ENCODE results near the gene ITPK1.

Gene ITPK1

DNA sequence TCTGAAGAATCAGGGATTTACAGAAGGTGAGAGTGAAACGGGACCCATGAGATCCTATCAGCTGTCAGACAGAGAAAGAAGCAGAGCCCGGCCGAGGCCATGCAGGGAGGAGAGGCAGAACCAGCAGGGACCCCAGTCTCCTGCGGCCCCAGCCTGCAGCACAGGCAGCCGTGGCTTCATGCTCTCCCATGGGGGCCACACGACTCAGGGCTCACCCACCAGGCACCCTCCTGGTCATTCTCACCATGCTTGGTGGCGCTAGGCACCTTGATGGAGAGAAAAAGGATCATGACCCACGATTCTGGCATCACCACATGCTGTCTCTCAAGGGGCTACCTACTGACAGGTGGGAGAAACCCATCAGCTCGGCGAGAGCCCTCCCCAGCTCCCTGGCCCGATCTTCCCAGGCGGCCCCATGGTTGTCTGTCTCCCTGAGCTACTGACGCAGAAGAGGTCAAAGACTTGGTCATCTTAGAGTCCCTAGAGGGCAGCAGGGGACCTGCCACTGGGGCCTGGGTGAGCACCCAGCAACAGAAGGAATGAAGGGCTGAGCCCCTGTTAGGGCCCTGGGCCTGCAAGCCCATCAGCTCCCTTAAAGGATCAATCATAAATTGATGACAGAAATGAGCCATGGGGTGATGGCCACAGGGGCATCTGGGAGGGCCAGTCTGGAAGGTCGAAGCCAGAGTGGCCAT, 58.0 kb downstream of the ITPK1 start:
- DNase-seq: no peak

DNA sequence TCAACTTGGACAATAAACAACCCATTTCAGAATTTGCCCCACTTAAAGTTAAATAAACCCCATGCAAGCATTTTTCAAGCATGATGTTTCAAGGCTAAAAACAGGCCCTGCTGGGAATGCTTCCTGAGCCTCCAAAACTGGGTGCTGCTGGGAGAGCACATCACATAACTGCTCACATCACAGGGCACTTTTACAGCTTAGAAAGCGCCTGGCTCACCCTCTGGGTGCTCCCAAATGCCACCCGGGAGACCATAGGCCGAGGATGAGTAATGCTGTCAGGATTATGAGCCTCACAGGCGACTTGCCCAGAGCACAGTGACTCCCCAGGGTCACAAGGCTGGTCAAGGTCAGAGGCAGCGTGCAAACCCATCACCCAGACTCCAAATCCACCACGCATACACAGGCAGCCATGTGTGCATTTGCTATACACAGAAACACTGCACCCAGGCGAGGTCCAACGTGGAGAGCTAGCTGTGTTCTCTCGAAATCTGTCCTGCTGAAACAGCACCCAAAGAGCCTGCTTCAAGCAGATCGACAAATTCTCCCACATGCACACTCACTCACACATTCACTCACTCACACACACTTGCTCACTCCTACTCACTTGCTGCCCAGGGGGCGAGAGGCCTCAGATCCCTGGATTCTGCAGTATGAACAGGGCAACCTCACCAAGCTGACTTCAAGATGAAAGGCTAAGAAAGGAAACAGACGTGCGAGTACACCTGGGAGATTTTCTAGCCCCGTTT, 58.7 kb downstream of the ITPK1 start:
- no peak for DNase-seq

DNA sequence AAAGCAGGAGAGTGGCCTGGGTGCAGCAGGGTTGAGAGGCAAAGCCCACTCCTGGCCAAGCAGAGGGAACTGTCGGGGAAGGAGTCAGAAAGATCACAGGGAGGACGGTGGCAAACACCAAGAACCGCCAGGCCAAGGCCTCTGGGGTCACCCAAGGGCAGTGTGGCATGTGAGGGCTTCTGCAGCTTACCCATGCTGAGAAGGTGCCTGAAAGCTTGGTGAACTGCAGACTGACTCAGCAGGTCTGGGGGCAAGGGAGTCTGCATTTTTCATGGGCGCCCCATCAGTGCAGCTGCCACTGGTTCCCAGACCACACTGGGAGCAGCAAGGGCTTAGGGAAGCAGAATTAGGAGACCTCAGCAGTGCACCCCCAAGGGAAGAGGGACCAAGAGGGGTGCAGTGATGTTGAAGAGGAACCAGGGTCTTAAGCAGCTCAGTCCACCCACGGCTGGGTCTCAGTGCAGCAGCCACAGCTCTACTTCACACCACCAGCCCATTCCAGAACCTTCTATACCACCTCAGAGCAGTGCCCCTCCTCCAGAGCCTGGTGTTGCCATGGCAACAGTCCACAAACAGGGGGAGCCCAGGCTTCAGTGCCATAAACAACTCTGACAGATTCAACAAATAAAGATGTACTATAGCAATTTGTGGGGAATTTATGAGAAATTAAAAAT, 59.4 kb downstream of the ITPK1 start:
- DNase-seq: no peak

DNA sequence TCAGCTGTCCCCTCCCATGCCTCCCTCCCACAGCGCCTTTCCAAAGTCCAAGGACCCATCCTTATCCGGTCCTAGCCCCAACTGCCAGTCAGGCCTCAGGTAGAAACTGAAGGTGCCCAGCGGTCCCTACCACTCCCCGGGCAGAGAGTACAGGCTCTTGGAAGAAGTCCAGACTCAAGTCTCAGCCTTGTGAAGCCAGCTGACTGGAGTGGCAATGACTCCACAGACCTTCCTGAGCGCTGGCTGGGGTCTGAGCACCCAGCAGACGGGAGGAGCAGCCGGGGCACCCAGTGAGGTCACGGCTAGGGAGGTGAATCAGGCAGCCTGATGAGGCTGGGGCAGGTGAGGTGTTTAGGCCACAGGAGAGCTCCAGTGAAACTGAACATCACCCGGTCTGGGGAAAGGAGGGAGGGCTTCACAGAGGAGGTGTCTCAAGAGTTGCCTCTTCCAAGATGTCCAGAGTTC, 60.0 kb downstream of the ITPK1 start:
- no peak for DNase-seq

GRCh38 chr14:93054876-93055275, 60.8 kb downstream of the ITPK1 start:
- DNase-seq: no peak

- DNase-seq: no peak
Observed at GRCh38 chr14:93054006-93054405, 61.7 kb downstream of the ITPK1 start.

GRCh38 chr14:93051600-93052546, 63.9 kb downstream of the ITPK1 start:
- no peak for DNase-seq

DNA sequence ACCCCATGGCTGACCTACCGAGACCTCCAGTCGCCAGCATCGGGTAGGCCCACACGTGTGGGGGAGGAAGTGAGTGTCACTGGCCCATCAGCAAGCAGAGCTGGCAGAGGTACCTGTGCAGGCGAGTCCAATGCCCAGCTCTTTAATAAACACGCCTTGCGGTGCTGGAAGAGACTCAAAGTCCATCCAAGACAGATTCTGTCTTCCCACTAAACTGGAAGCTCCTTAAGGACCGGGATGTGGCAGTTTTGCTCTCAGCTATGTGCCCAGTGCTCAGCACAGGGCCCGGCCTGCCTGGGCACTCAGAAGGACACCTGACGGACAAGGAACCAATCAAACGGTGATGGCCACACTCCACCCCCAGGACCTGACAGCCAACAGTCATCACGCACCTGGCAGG, 65.0 kb downstream of the ITPK1 start:
- no peak for DNase-seq

GRCh38 chr14:93049867-93050331, 65.8 kb downstream of the ITPK1 start:
- no peak for DNase-seq

- DNase-seq: no peak
Observed at GRCh38 chr14:93049315-93049714, 66.4 kb downstream of the ITPK1 start.

DNA sequence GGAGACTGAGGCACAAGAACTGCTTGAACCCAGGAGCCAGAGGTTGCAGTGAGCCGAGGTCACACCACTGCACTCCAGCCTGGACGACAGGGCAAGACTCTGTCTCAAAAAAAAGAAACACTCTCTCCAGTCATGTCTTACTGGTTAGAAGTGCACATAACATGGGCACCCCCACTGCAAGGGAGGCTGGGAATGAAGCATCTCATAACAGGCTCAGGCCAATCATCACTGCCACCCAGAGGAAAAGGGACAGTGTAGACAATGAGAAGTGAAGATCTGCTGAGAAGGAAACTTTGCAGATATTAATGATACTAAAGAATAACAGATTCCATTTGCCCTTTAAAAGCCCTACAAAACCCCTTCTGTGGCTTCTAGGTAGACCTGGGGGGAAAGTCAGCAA, 66.9 kb downstream of the ITPK1 start:
- no peak for DNase-seq

DNA sequence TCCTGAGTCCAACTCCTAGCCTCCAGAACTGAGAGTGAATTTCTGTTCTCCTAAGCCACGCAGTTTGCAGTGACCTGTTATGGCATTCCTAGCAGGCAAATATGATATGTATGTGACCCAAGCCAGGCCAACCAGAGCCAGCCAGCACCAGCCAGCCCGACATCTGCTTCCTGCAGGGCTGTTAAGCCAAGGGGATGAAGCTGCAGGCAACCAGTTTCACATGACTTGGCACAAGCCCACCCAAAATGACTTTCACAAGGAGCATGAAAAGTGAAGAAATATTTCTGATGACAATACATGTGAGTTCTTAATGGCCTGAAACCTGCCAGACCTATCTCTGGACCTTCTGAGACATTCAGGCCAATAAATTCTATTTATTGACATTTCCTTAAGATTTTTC, 68.1 kb downstream of the ITPK1 start:
- no peak for DNase-seq

- DNase-seq: no peak
Observed at GRCh38 chr14:93047157-93047556, 68.6 kb downstream of the ITPK1 start.

- no peak for DNase-seq
Observed at GRCh38 chr14:93046705-93047050, 69.0 kb downstream of the ITPK1 start.

DNA sequence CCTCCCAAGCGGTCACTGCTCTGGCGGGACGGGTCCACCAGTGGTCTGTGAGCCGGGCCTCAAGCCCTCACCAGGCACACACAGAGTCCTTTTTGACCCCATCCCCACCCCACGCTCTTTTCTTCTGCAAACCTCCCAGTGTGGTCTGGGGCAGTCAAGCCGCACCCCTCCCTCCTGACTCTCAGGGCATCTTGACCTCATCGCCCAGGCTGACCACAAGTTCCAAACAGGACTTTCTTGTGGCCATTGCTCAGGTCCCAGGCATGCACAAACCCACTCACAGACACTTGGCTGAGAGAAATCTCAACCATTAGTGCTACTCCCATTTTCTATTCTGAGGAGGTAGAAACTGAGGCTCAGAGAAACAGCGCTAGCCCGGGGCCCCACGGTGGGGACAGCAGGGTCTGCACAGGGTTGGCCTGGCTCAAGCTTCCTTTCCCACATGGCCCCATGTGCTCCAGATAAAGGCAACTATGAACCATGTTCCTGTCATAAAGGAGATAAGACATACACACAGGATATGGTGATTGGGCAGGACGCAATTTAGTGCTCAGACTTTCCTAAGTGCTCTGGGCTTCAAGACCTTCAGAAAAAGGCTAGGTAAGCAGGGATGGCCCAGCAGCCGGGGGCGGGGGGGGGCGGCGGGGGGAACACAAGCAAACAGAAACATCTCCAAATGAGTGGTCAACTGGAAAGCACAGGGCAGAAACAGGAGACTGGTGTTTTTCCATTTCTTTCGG, 69.6 kb downstream of the ITPK1 start:
- no peak for DNase-seq

- DNase-seq: no peak
Observed at GRCh38 chr14:93045211-93045674, 70.5 kb downstream of the ITPK1 start.

DNA sequence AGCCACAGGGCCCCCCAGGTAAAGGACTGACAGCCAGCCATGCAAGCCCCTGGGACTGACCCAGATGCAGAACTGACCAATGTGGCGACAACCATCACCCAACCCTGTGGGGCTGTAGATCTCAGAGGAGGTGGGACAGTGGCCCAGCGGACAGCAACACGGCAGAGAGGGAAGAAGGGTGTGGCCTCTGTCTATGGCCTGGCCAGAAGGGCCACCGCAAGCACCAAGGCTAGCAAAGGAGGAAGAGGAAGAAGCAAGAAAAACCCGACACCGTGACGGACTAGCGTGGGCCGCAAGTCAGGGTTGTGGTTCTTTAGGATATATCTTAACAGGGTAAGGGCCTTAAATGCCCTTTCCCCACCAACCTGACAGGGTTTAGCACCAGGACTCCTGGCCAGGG, 71.2 kb downstream of the ITPK1 start:
- no peak for DNase-seq

GRCh38 chr14:93044121-93044520, 71.6 kb downstream of the ITPK1 start:
- DNase-seq: no peak

DNA sequence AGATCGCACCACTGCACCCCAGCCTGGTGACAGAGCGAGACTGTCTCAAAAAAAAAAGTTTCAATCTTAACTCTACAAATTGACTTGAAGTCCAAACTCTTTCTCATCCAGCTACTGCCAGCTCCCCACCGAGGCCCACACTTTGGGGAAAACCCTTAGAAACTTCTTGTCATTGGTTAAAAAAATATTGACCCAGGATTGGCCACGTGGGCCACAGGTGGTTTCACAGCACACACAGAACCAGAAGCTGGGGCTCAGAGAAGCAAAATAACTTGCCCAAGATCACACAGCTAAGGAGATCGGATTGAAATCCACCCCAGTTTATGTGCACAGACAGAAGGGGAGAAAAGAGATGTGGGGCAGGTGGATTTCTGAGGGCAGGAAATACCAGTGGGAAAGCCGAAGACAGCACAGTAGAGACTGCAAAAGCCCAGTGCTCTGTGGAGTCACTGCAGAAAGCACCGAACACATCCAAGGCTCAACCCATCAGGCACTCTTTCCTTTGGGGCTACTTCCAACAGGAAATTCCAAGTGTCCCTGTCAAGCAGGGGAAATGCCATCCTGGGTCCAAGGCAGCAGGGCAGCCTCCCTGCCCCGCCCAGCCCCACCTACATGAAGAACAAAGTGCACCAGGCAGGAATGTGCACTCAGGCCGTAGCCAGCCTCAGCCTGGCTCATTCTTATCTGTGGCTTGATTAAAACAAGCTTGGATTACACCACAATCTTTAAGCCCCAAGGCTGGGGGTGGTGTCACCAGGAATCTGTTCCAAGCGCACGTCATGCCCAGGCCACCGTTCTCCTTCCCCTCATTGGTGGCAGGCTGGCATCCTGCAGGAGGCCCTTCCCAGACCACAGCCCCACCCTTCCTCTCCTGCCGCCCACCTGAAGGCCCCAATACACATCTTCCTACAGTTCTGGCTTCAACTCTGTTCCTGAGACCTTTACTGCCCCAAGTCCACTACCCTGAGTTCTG, 72.5 kb downstream of the ITPK1 start:
- DNase-seq: no peak

- DNase-seq: no peak
Observed at GRCh38 chr14:93041830-93042229, 73.9 kb downstream of the ITPK1 start.

- DNase-seq: no peak
Observed at GRCh38 chr14:93040982-93041381, 74.7 kb downstream of the ITPK1 start.

Measured in CD4-positive, alpha-beta T cell treated with Interleukin-6 for 4 hours (primary cell).